ENCODE measurements around the gene LYRM9. TPM values are rescaled to one million over a fixed set of nuclear protein-coding genes. Genes with fewer than 3 reads are reported as not detected.

The LYRM9 gene
- polyA plus RNA-seq, 1 donor (not counting 4 experiments of a cell fraction or from before 2014, with no cell fraction given): 3.0 TPM

- TF ChIP-seq CTCF (optimal IDR thresholded peaks at IDR 0.05 in 1 of 3, IDR thresholded peaks at IDR 0.05 in 1 of 3, conservative IDR thresholded peaks at IDR 0.05 in 1 of 3; ENCODE audit: extremely low read depth in 1 of 3, insufficient read depth in 2 of 3, low read length in 3 of 3) (no peak), EZH2 (IDR thresholded peaks at IDR 0.05; ENCODE audit: low read length) (no peak)
- Histone ChIP-seq H3K4me3 (ENCODE audit: control insufficient read depth in 2 of 3, extremely low read depth in 1 of 3, insufficient read depth in 2 of 3, low read depth in 1 of 3, low read length in 3 of 3) (no peak overlapping the region), H3K27me3 (ENCODE audit: control insufficient read depth, extremely low read depth, insufficient read depth, low read length) (no peaks in the 10 kb centered on the region), H3K4me1 (ENCODE audit: control insufficient read depth, extremely low read depth, insufficient read depth, low read length) (no peaks in the 10 kb centered on the region), H3K27ac (ENCODE audit: control insufficient read depth, insufficient read depth, low read length) (no peak overlapping the region), H3K36me3 (ENCODE audit: control insufficient read depth in 2 of 2, extremely low read depth in 1 of 2, insufficient read depth in 2 of 2, low read length in 2 of 2) (no peaks in the 10 kb centered on the region), H3K9me3 (ENCODE audit: control insufficient read depth, low read depth, low read length) (no peaks in the 10 kb centered on the region), H3K9me1 (ENCODE audit: control insufficient read depth, extremely low read depth, insufficient read depth, low read length) (no peaks in the 10 kb centered on the region), H3K79me2 (ENCODE audit: control insufficient read depth, insufficient read depth, low read length) (no peaks in the 10 kb centered on the region), H2AFZ (ENCODE audit: control insufficient read depth, low read length) (no peak overlapping the region), H3K9ac (ENCODE audit: control insufficient read depth, extremely low read depth, insufficient read depth, low read length) (no peak overlapping the region), H4K20me1 (ENCODE audit: control insufficient read depth, extremely low read depth, insufficient read depth, low read length) (no peaks in the 10 kb centered on the region), H3K4me2 (ENCODE audit: control insufficient read depth, extremely low read depth, insufficient read depth, low read depth, low read length) (no peak overlapping the region)
- dilution Hi-C loops (cut with MboI; ENCODE audit: extremely low pct_ligation_motif_present, low sequenced_read_pairs): no loop called here
- DNase-seq (ENCODE audit: low read depth, low spot score): no peak
- no peak for FAIRE-seq
These were observed 6.4 kb upstream of the LYRM9 start for GRCh38 chr17:27899525-27899924.

- dilution Hi-C loops (cut with MboI; ENCODE audit: extremely low pct_ligation_motif_present, low sequenced_read_pairs): no loop called here
- Histone ChIP-seq H3K4me3 (ENCODE audit: control insufficient read depth in 2 of 3, extremely low read depth in 1 of 3, insufficient read depth in 2 of 3, low read depth in 1 of 3, low read length in 3 of 3) (no peak overlapping the region), H3K4me1 (ENCODE audit: control insufficient read depth, extremely low read depth, insufficient read depth, low read length) (no peaks in the 10 kb centered on the region), H3K9ac (ENCODE audit: control insufficient read depth, extremely low read depth, insufficient read depth, low read length) (no peak overlapping the region), H3K9me1 (ENCODE audit: control insufficient read depth, extremely low read depth, insufficient read depth, low read length) (no peaks in the 10 kb centered on the region), H2AFZ (ENCODE audit: control insufficient read depth, low read length) (no peak overlapping the region), H3K9me3 (ENCODE audit: control insufficient read depth, low read depth, low read length) (no peaks in the 10 kb centered on the region), H3K27me3 (ENCODE audit: control insufficient read depth, extremely low read depth, insufficient read depth, low read length) (no peaks in the 10 kb centered on the region), H4K20me1 (ENCODE audit: control insufficient read depth, extremely low read depth, insufficient read depth, low read length) (no peaks in the 10 kb centered on the region), H3K79me2 (ENCODE audit: control insufficient read depth, insufficient read depth, low read length) (no peaks in the 10 kb centered on the region), H3K36me3 (ENCODE audit: control insufficient read depth in 2 of 2, extremely low read depth in 1 of 2, insufficient read depth in 2 of 2, low read length in 2 of 2) (no peaks in the 10 kb centered on the region), H3K27ac (ENCODE audit: control insufficient read depth, insufficient read depth, low read length) (no peak overlapping the region), H3K4me2 (ENCODE audit: control insufficient read depth, extremely low read depth, insufficient read depth, low read depth, low read length) (no peak overlapping the region)
- DNase-seq (ENCODE audit: low read depth, low spot score) (no peak), FAIRE-seq (no peak)
- TF ChIP-seq EZH2 (IDR thresholded peaks at IDR 0.05; ENCODE audit: low read length): no peak
- no peak for TF ChIP-seq CTCF (optimal IDR thresholded peaks at IDR 0.05 in 1 of 3, IDR thresholded peaks at IDR 0.05 in 1 of 3, conservative IDR thresholded peaks at IDR 0.05 in 1 of 3; ENCODE audit: extremely low read depth in 1 of 3, insufficient read depth in 2 of 3, low read length in 3 of 3)
These were observed 4.9 kb upstream of the LYRM9 start for GRCh38 chr17:27898096-27898495.
